Immature natural killer cell (primary cell): ENCODE results near the gene TOP2B. TPM values are rescaled to one million over a fixed set of nuclear protein-coding genes. Genes with fewer than 3 reads are reported as not detected.

Experiments used
- polyA plus RNA-seq, 3 donors: library from polyadenylated mRNA; unstranded; fragments of 300-500 nt; fragmentation: Illumina TruSeq; gene quantifications; one replicate each; pipeline ENCODE4 v1.2.3, GENCODE V29; 2021

The TOP2B gene
- polyA plus RNA-seq, 3 donors from 2014 or later, result 31.8 to 84.5 (median 45.7) TPM

Other genes starting within 250 kb of the TOP2B start
- under 1 TPM in 2 of 3 donors, not detected in 1; 0.19 to 0.61 TPM for gene RARB, start 236.6 kb downstream of the TOP2B start, polyA plus RNA-seq
- gene NGLY1, start 118.5 kb upstream of the TOP2B start, polyA plus RNA-seq, result 10 to 100 TPM; 39.4 to 62.3 (median 55.7) TPM
- 10 to 100 TPM in 2 of 3 donors, 1 to 10 TPM in 1; 6.2 to 12.6 (median 10.3) TPM for gene OXSM, start 125.2 kb upstream of the TOP2B start, polyA plus RNA-seq